GM12892 (cell line): ENCODE data around the gene EPHB2.

Experiments
- POLR2A ChIP-seq: IDR thresholded peaks from 2 replicates; pipeline ENCODE4 v1.6.1; 2011; ENCODE audit warnings: low read depth, low read length, control low read depth
- POLR2AphosphoS5 ChIP-seq: IDR thresholded peaks from 2 replicates; pipeline ENCODE4 v1.6.1; 2011; ENCODE audit warnings: low read depth, low read length, control low read depth

DNA sequence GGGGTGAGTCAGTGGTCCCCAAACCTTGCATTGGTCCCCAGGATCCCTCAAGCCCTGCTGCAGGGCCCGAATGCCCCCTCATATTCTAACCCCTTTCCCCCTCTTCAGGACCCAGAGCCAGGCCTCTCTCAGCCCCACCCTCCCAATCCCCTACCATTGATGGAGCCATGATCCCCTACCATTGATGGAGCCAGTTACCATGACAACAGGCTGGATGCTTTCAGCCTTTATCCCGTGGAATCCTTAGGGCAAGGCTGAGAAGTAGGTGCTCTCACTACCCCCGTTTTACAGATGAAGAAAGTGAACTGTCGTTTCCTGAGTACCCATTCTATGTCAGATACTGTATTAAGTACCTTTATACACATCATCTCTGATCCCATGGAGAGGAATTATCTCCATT, 70.8 kb downstream of the EPHB2 start:
- TF ChIP-seq POLR2AphosphoS5 = no peak
- TF ChIP-seq POLR2A = no peak
